ENCODE measurements around the gene EFHD2. TPM values are rescaled to one million over a fixed set of nuclear protein-coding genes. Genes with fewer than 3 reads are reported as not detected.

EFHD2 gene
- total RNA-seq, 1 experiment from 2014 or later = 90.8 TPM

- no peaks in the 10 kb centered on the region; the same call in 1 of the 2 replicates for H3K36me3 ChIP-seq (ENCODE audit: control insufficient read depth, insufficient read depth, low read length)
- ATAC-seq = no peak
- DNase-seq (ENCODE audit: low read depth, low spot score) = no peak
- H3K9me3 ChIP-seq (ENCODE audit: control insufficient read depth, insufficient read depth, low read depth, low read length) = no peaks in the 10 kb centered on the region
- CTCF ChIA-PET = interaction anchor here (0.5 kb wide), 1 partner anchor 126 kb away, joined by 5 read pairs; no protein-coding TSS in a partner anchor
- POLR2A ChIA-PET = no interaction called here
- in situ Hi-C loops (cut with HindIII; ENCODE audit: low pct_unique_long_range_greater_than_20kb, low sequenced_read_pairs) (no loop called here), intact Hi-C loops (cut with micrococcal nuclease; ENCODE audit: unreplicated experiment) (no loop called here)
- TF ChIP-seq POLR2AphosphoS5 (IDR thresholded peaks at IDR 0.05; ENCODE audit: low read depth, low read length) = no peak
- H3K4me1 ChIP-seq (ENCODE audit: control insufficient read depth, insufficient read depth, low read length) = peaks cover 41% of the 10 kb centered on the region
- no peaks in the 10 kb centered on the region for H3K27me3 ChIP-seq (ENCODE audit: control insufficient read depth, insufficient read depth, low read length)
- no peak overlapping the region for H3K4me3 ChIP-seq (ENCODE audit: low read depth in 2 of 2, low read length in 2 of 2)
- BruUV-seq (replicated peaks) = no TSS peak
- no peak overlapping the region; the same call in 1 of the 2 replicates for H3K27ac ChIP-seq (ENCODE audit: low read length)
Measured at GRCh38 chr1:15423355-15424077, 13.8 kb downstream of the EFHD2 start.

GRCh38 chr1:15424146-15424667 lies 14.5 kb downstream of the EFHD2 start:
- ATAC-seq (no peak), DNase-seq (ENCODE audit: low read depth, low spot score) (no peak)
- in situ Hi-C loops (cut with HindIII; ENCODE audit: low pct_unique_long_range_greater_than_20kb, low sequenced_read_pairs) (no loop called here), intact Hi-C loops (cut with micrococcal nuclease; ENCODE audit: unreplicated experiment) (no loop called here)
- Histone ChIP-seq H3K36me3 (ENCODE audit: control insufficient read depth, insufficient read depth, low read length) (no peaks in the 10 kb centered on the region; the same call in 1 of the 2 replicates), H3K4me3 (ENCODE audit: low read depth in 2 of 2, low read length in 2 of 2) (no peak overlapping the region), H3K4me1 (ENCODE audit: control insufficient read depth, insufficient read depth, low read length) (peaks cover 34% of the 10 kb centered on the region), H3K27me3 (ENCODE audit: control insufficient read depth, insufficient read depth, low read length) (no peaks in the 10 kb centered on the region), H3K9me3 (ENCODE audit: control insufficient read depth, insufficient read depth, low read depth, low read length) (no peaks in the 10 kb centered on the region), H3K27ac (ENCODE audit: low read length) (no peak overlapping the region)
- BruUV-seq (replicated peaks) = no TSS peak
- no peak for TF ChIP-seq CTCF (IDR thresholded peaks at IDR 0.05)
- no peak for TF ChIP-seq TCF7L2 (IDR thresholded peaks at IDR 0.05; ENCODE audit: low read depth, low read length)
- TF ChIP-seq SIN3A (IDR thresholded peaks at IDR 0.05; ENCODE audit: borderline replicate concordance, insufficient read depth, low read depth, low read length) = no peak
- no peak for TF ChIP-seq REST (IDR thresholded peaks at IDR 0.05; ENCODE audit: insufficient read depth in 1 of 2, low read depth in 2 of 2, low read length in 1 of 2)
- no peak for TF ChIP-seq POLR2AphosphoS5 (IDR thresholded peaks at IDR 0.05; ENCODE audit: low read depth, low read length)
- CTCF ChIA-PET = no interaction called here
- POLR2A ChIA-PET = no interaction called here

GRCh38 chr1:15424981-15425380 lies 15.3 kb downstream of the EFHD2 start:
- H3K4me1 ChIP-seq (ENCODE audit: control insufficient read depth, insufficient read depth, low read length) = peaks cover 27% of the 10 kb centered on the region

More at GRCh38 chr1:15424981-15425380, 15.3 kb downstream of the EFHD2 start:
- Histone ChIP-seq H3K27me3 (ENCODE audit: control insufficient read depth, insufficient read depth, low read length) (no peaks in the 10 kb centered on the region), H3K4me3 (ENCODE audit: low read depth in 2 of 2, low read length in 2 of 2) (no peak overlapping the region), H3K36me3 (ENCODE audit: control insufficient read depth, insufficient read depth, low read length) (no peaks in the 10 kb centered on the region; the same call in 1 of the 2 replicates), H3K27ac (ENCODE audit: low read length) (no peak overlapping the region), H3K9me3 (ENCODE audit: control insufficient read depth, insufficient read depth, low read depth, low read length) (no peaks in the 10 kb centered on the region)
- no TSS peak for BruUV-seq (replicated peaks)
- in situ Hi-C loops (cut with HindIII; ENCODE audit: low pct_unique_long_range_greater_than_20kb, low sequenced_read_pairs) = no loop called here
- intact Hi-C loops (cut with micrococcal nuclease; ENCODE audit: unreplicated experiment) = no loop called here
- no peak for DNase-seq (ENCODE audit: low read depth, low spot score)
- TF ChIP-seq CTCF (IDR thresholded peaks at IDR 0.05) (no peak), TCF7L2 (IDR thresholded peaks at IDR 0.05; ENCODE audit: low read depth, low read length) (no peak), POLR2AphosphoS5 (IDR thresholded peaks at IDR 0.05; ENCODE audit: low read depth, low read length) (no peak), SIN3A (IDR thresholded peaks at IDR 0.05; ENCODE audit: borderline replicate concordance, insufficient read depth, low read depth, low read length) (no peak), REST (IDR thresholded peaks at IDR 0.05; ENCODE audit: insufficient read depth in 1 of 2, low read depth in 2 of 2, low read length in 1 of 2) (no peak)
- ChIA-PET POLR2A (no interaction called here), CTCF (no interaction called here)
- ATAC-seq = no peak
